ENCODE results near the gene FRMD4B.
"Not testable (repeated sequence)": the region's sequence is repeated elsewhere in the genome, so short reads cannot be mapped to it uniquely, and the experiment has no call there.

FRMD4B gene

GRCh38 chr3:69277403-69277802, 108.5 kb downstream of the FRMD4B start:
- DNase-seq = not testable (repeated sequence)

GRCh38 chr3:69276884-69277283, 109.0 kb downstream of the FRMD4B start:
- DNase-seq = no peak

- not testable (repeated sequence) for DNase-seq
Measured at GRCh38 chr3:69276191-69276590, 109.7 kb downstream of the FRMD4B start.

- no peak for DNase-seq
Measured at GRCh38 chr3:69273896-69274295, 112.0 kb downstream of the FRMD4B start.

- DNase-seq = no peak
Measured at GRCh38 chr3:69272556-69272955, 113.3 kb downstream of the FRMD4B start.

- DNase-seq = no peak
Measured at GRCh38 chr3:69271098-69271497, 114.8 kb downstream of the FRMD4B start.

- no peak for DNase-seq
Measured at GRCh38 chr3:69266585-69266984, 119.3 kb downstream of the FRMD4B start.

GRCh38 chr3:69266071-69266470, 119.8 kb downstream of the FRMD4B start:
- not testable (repeated sequence) for DNase-seq

GRCh38 chr3:69260843-69261405, 125.0 kb downstream of the FRMD4B start:
- not testable (repeated sequence) for DNase-seq

GRCh38 chr3:69260216-69260787, 125.6 kb downstream of the FRMD4B start:
- no peak for DNase-seq

- DNase-seq = no peak
Measured at GRCh38 chr3:69259125-69259524, 126.8 kb downstream of the FRMD4B start.

- DNase-seq = no peak
Measured at GRCh38 chr3:69255928-69256327, 130.0 kb downstream of the FRMD4B start.

- no peak for DNase-seq
Measured at GRCh38 chr3:69254351-69254750, 131.5 kb downstream of the FRMD4B start.

GRCh38 chr3:69252631-69253030, 133.3 kb downstream of the FRMD4B start:
- DNase-seq = no peak

- no peak for DNase-seq
Measured at GRCh38 chr3:69252141-69252540, 133.7 kb downstream of the FRMD4B start.

GRCh38 chr3:69251078-69251805, 134.6 kb downstream of the FRMD4B start:
- DNase-seq = no peak

GRCh38 chr3:69250014-69250413, 135.9 kb downstream of the FRMD4B start:
- no peak for DNase-seq

- no peak for DNase-seq
Measured at GRCh38 chr3:69249001-69249400, 136.9 kb downstream of the FRMD4B start.

- no peak for DNase-seq
Measured at GRCh38 chr3:69248436-69248835, 137.5 kb downstream of the FRMD4B start.

- no peak for DNase-seq
Measured at GRCh38 chr3:69246612-69247011, 139.3 kb downstream of the FRMD4B start.

GRCh38 chr3:69244039-69244438, 141.8 kb downstream of the FRMD4B start:
- no peak for DNase-seq

GRCh38 chr3:69241769-69242168, 144.1 kb downstream of the FRMD4B start:
- DNase-seq = no peak

GRCh38 chr3:69240651-69241568, 145.0 kb downstream of the FRMD4B start:
- DNase-seq = no peak

All from activated CD8-positive, alpha-beta memory T cell treated with anti-CD3 and anti-CD28 coated beads for 24 hours (primary cell).